Adrenal gland (tissue), 12 donors: ENCODE measurements around the gene DUSP10. TPM values are rescaled to one million over a fixed set of nuclear protein-coding genes. Genes with fewer than 3 reads are reported as not detected.

Experiments
- DNase-seq, 7 donors: peaks; one replicate each; pipeline ENCODE4 v3.0.0-alpha.2; 2019 to 2020
- H3K27ac ChIP-seq, 5 donors: fragments of 200-600 bp; sonication (generic) in 4 of 5; 1 replicate in 3 of 5; 2 replicates in 2 of 5; pipeline versions ENCODE4 v1.5.1 to v1.8.0; 2016 to 2020; ENCODE audit warnings: mild to moderate bottlenecking in 1 of 5
- H3K27me3 ChIP-seq: fragments of 200-600 bp; 2 replicates; pipeline ENCODE4 v1.8.0; 2021
- H3K36me3 ChIP-seq, 2 donors: fragments of 200-600 bp; replicated peaks in 1 of 2; 1 replicate in 1 of 2; 2 replicates in 1 of 2; pipeline versions ENCODE4 v1.5.1 to v1.8.0; 2018 to 2022
- H3K4me1 ChIP-seq, 2 donors: fragments of 200-600 bp; replicated peaks in 1 of 2; 1 replicate in 1 of 2; 2 replicates in 1 of 2; pipeline versions ENCODE4 v1.5.1 to v1.8.0; 2018 to 2021
- H3K4me3 ChIP-seq, 4 donors: fragments of 200-600 bp; sonication (generic) in 3 of 4; one replicate each; pipeline ENCODE4 v1.5.1; 2016 to 2018
- H3K9me3 ChIP-seq, 3 donors: fragments of 200-600 bp; sonication (generic) in 1 of 3; replicated peaks in 1 of 3; 1 replicate in 2 of 3; 2 replicates in 1 of 3; pipeline versions ENCODE4 v1.5.1 to v1.8.0; 2016 to 2021
- CTCF ChIP-seq, 6 experiments: fragments of 450-650 bp in 4 of 6; fragments of 200-600 bp in 2 of 6; sonication (generic) in 1 of 6; IDR thresholded peaks; 1 replicate in 5 of 6; 2 replicates in 1 of 6; pipeline versions ENCODE4 v1.5.1 to v1.8.0; 2016 to 2021; ENCODE audit warnings: antibody characterized with exemption in 6 of 6, mild to moderate bottlenecking in 2 of 6, moderate library complexity in 1 of 6
- POLR2A ChIP-seq, 2 donors: fragments of 450-650 bp; IDR thresholded peaks; one replicate each; pipeline ENCODE4 v1.6.1; 2017; ENCODE audit warnings: antibody characterized with exemption in 2 of 2, mild to moderate bottlenecking in 2 of 2, moderate library complexity in 1 of 2
- WGBS, 4 donors: extraction: QIAGEN DNeasy Blood & Tissue Kit in 2 of 4; methylation state at CpG; one replicate each; pipeline versions ENCODE4 v1.1.5 to v1.1.7; 2013 to 2017; 5-methylcytosine and 5-hydroxymethylcytosine counted together
- intact Hi-C, 2 donors: fragments of 100-400 bp; cut with DNase I; formaldehyde crosslinking; loops; one replicate each; pipeline versions ENCODE4 v1.14.1 to v1.15.0; 2022 to 2023
- polyA plus RNA-seq, 3 donors: library from polyadenylated mRNA; stranded (reverse); fragments of 200-250 nt in 2 of 3; fragments of 350-450 nt in 1 of 3; fragmentation: Illumina TruSeq in 1 of 3; extraction: RNeasy Lipid Tissue Mini Kit (QIAGEN cat#74804) in 1 of 3; gene quantifications; one replicate each; pipeline ENCODE4 v1.2.3, GENCODE V29; 2013 to 2014
- total RNA-seq, 9 donors: library from RNA; depleted of rRNA in 4 of 9; stranded (reverse); fragments of >200 nt in 4 of 9; fragments of 120-200 nt in 1 of 9; fragmentation: NEBNext Ultra II Directional in 1 of 9; extraction: Animal tissue kit (Norgen Biotek cat#: 25700) in 1 of 9; gene quantifications; one replicate each; pipeline versions ENCODE4 v1.1.0 to v1.2.4, GENCODE V29; 2013 to 2023
- donor health status: healthy with polysubstance abuse.
- donor health status: Bipolar disorder and iron deficiency.
- donor health status: DM: yes; HTN: yes; CAD: no.
- donor health status: DM: no; HTN: no; CAD: no.
- donor health status: DM: no; HTN: no; CAD: no.
- donor health status: DM: yes; HTN: yes; CAD: no.

DUSP10 gene
- total and polyA plus RNA-seq, 12 donors, result 2.6 to 22.1 (median 6.5) TPM

DNA sequence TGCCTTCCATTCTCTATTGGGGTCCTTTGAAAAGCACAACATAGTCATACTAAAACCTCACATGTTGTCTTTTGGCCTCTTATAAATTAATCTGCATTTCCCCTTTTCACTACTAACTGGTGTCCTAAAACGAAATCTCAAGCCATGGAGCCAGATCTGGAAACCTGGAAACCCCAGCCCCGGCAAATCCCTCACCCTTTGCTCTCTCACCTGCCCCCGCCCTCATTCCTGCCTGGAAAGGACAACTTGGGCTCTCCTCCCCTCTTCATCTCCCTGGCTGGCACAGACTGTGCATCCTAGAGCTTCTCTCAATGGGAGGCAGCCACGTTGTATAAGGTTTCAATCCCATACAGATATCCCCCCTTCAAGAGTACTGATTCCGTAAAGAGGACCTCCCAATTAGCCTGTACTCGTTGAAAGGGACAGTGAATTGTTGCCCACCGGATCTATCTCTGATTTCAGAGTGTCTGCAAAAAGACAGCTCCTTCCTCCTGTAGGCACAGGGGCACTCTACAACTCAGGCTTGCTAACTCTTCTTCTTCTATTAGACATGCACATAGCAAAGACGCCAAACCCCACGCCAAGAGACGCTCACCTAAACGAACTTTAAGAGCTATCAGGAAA lies 1.4 kb downstream of the DUSP10 start:
- Histone ChIP-seq H3K27ac (no peak overlapping the region), H3K27me3 (no peaks in the 10 kb centered on the region), H3K9me3 (no peaks in the 10 kb centered on the region), H3K4me1 (peaks cover 0 to 13% of the 10 kb centered on the region in 2 donors), H3K36me3 (no peaks in the 10 kb centered on the region), H3K4me3 (peak overlapping the region in 2 of 4 donors; percentile 80 to 81)
- no peak for TF ChIP-seq CTCF (IDR thresholded peaks at IDR 0.05)
- no peak for TF ChIP-seq POLR2A (IDR thresholded peaks at IDR 0.05)
- intact Hi-C loops, result loop anchor here in 1 of 2 donors (10.0 kb wide), 2 partner anchors 144 to 196 kb away; no protein-coding TSS in a partner anchor
- 17 to 24% (median 18%) methylated on average over 11 of the region's 11 CpGs for WGBS, 4 donors
- DNase-seq, result peak in 1 of 7 donors; percentile 33

DNA sequence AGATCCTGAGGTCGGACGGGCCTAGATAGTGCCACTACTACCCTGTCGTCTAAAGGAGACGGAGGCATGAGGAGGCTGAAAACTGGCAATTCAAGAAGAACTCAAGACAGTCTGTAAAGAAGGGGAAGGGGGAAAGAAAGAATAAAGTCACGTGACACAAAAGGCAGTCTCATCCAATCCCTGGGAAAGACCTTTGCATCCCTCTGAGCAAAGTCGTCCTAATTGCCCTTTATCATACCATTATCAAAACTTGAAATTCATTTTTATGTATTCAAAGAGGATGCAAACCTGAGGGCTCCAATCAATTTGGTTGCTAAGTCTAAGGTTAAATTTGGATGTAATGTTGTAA lies 2.2 kb downstream of the DUSP10 start:
- Histone ChIP-seq H3K4me1 (peaks cover 0 to 15% of the 10 kb centered on the region in 2 donors), H3K4me3 (no peak overlapping the region), H3K27me3 (no peaks in the 10 kb centered on the region), H3K9me3 (no peaks in the 10 kb centered on the region), H3K27ac (no peak overlapping the region), H3K36me3 (no peaks in the 10 kb centered on the region)
- TF ChIP-seq POLR2A (IDR thresholded peaks at IDR 0.05) (no peak), CTCF (IDR thresholded peaks at IDR 0.05) (no peak)
- no peak for DNase-seq
- intact Hi-C loops, result loop anchor here in 1 of 2 donors (10.0 kb wide), 2 partner anchors 145 to 195 kb away; no protein-coding TSS in a partner anchor
- 92 to 98% (median 94%) methylated on average over 6 of the region's 6 CpGs for WGBS, 4 donors

GRCh38 chr1:221739018-221739676 lies 2.7 kb downstream of the DUSP10 start:
- Histone ChIP-seq H3K36me3 (no peaks in the 10 kb centered on the region), H3K4me1 (peaks cover 0 to 20% of the 10 kb centered on the region in 2 donors), H3K27me3 (no peaks in the 10 kb centered on the region), H3K27ac (no peak overlapping the region), H3K9me3 (no peaks in the 10 kb centered on the region), H3K4me3 (no peak overlapping the region)
- DNase-seq, result no peak
- no peak for TF ChIP-seq POLR2A (IDR thresholded peaks at IDR 0.05)
- no peak for TF ChIP-seq CTCF (IDR thresholded peaks at IDR 0.05)
- WGBS, 4 donors, result 92 to 98% (median 96%) methylated on average over 14 of the region's 14 CpGs
- intact Hi-C loops, result no loop called here

- H3K36me3 ChIP-seq, result no peaks in the 10 kb centered on the region
- no peaks in the 10 kb centered on the region for H3K9me3 ChIP-seq
- no peak for TF ChIP-seq CTCF (IDR thresholded peaks at IDR 0.05)
- TF ChIP-seq POLR2A (IDR thresholded peaks at IDR 0.05), result no peak
- H3K27ac ChIP-seq, result no peak overlapping the region
- 97 to 98% (median 98%) methylated on average over 8 of the region's 8 CpGs for WGBS, 4 donors
- H3K4me3 ChIP-seq, result no peak overlapping the region
- intact Hi-C loops, result no loop called here
- no peak for DNase-seq
- peaks cover 0 to 22% of the 10 kb centered on the region in 2 donors for H3K4me1 ChIP-seq
- H3K27me3 ChIP-seq, result no peaks in the 10 kb centered on the region
Observed at GRCh38 chr1:221736714-221737113, 5.2 kb downstream of the DUSP10 start.
